Glutamatergic neuron (in vitro differentiated cells): ENCODE data around the gene PRKD2. TPM values are rescaled to one million over a fixed set of nuclear protein-coding genes. Genes with fewer than 3 reads are reported as not detected.

Experiments used
- DNase-seq: peaks from one replicate; pipeline ENCODE4 v3.0.0; 2022
- H3K27ac Mint-ChIP-seq: one replicate; pipeline ENCODE4 v1.8.0; 2020; ENCODE audit warnings: mild to moderate bottlenecking, mixed read lengths, inconsistent platforms; ENCODE audit not compliant: unreplicated experiment
- H3K27me3 Mint-ChIP-seq: one replicate; pipeline ENCODE4 v1.8.0; 2020; ENCODE audit warnings: mild to moderate bottlenecking, moderate library complexity, mixed read lengths, inconsistent platforms; ENCODE audit not compliant: unreplicated experiment
- H3K36me3 Mint-ChIP-seq: one replicate; pipeline ENCODE4 v1.8.0; 2020; ENCODE audit warnings: mild to moderate bottlenecking, mixed read lengths, inconsistent platforms; ENCODE audit not compliant: unreplicated experiment
- H3K4me1 Mint-ChIP-seq: one replicate; pipeline ENCODE4 v1.8.0; 2020; ENCODE audit warnings: mild to moderate bottlenecking, low read depth, mixed read lengths, inconsistent platforms; ENCODE audit not compliant: unreplicated experiment
- H3K4me3 Mint-ChIP-seq: one replicate; pipeline ENCODE4 v1.8.0; 2020; ENCODE audit warnings: mild to moderate bottlenecking, mixed read lengths, inconsistent platforms; ENCODE audit not compliant: unreplicated experiment
- H3K9me3 Mint-ChIP-seq: one replicate; pipeline ENCODE4 v1.8.0; 2020; ENCODE audit warnings: mild to moderate bottlenecking, moderate library complexity, mixed read lengths, inconsistent platforms; ENCODE audit not compliant: unreplicated experiment
- total RNA-seq: library from RNA; stranded (reverse); fragmentation: NEBNext Ultra II Directional; extraction: Animal tissue kit (Norgen Biotek cat#: 25700); gene quantifications from one replicate; pipeline ENCODE4 v1.2.1, GENCODE V29; 2021; ENCODE audit not compliant: unreplicated experiment
- TF ChIP-seq, protein P1 (sequence below): fragments of 200-600 bp; sonication (generic); IDR thresholded peaks from one replicate; pipeline ENCODE4 v1.5.0; 2021; ENCODE audit not compliant: partially characterized antibody, unreplicated experiment

The PRKD2 gene
- total RNA-seq, 1 donor from 2014 or later, result 54.7 TPM

DNA sequence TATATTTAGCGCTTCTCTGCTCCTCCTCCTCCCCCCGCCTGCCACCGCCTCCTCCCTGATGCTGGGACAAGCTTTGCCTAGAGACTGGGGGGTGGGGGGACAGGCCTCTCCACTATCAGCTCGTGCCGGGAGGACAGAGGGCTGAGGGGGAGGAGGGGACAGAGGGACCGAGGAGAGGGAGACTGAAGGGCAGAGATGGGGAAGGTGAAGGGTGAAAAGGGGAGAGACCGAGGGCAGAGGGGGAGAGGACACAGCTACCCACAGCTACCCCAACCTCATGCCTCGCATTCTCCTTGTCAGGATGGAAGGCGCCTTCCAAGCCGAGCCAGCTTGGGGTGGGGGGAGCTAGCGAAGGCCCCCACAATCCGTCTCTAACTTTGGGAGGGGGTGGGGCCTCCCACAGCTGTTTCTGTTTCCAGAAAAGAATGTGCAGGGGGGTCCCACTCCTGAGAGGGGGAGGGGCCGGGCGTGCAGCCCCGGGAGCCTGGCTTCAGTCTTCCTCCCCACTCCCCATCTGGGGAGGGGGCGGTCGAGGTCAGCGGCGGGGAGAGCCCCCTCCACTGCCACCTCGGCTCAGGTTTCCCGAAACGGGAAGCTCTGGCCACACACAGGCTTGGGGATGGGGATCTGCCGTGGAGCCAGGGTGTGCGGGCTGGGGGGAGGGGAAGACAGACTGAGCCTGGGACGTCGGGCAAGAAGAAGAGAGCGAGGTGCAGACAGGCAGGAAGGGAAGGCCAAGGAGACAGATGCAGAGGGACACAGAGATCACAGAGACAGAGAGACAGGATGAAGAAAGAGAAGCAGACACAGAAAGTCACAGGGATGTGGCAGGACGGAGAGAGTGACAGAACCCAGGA is 57.5 kb downstream of the PRKD2 start:
- TF ChIP-seq, protein P1, sequence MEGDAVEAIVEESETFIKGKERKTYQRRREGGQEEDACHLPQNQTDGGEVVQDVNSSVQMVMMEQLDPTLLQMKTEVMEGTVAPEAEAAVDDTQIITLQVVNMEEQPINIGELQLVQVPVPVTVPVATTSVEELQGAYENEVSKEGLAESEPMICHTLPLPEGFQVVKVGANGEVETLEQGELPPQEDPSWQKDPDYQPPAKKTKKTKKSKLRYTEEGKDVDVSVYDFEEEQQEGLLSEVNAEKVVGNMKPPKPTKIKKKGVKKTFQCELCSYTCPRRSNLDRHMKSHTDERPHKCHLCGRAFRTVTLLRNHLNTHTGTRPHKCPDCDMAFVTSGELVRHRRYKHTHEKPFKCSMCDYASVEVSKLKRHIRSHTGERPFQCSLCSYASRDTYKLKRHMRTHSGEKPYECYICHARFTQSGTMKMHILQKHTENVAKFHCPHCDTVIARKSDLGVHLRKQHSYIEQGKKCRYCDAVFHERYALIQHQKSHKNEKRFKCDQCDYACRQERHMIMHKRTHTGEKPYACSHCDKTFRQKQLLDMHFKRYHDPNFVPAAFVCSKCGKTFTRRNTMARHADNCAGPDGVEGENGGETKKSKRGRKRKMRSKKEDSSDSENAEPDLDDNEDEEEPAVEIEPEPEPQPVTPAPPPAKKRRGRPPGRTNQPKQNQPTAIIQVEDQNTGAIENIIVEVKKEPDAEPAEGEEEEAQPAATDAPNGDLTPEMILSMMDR, result no peak
- H3K4me3 Mint-ChIP-seq, result peak overlapping the region; percentile 99
- H3K9me3 Mint-ChIP-seq, result peaks cover 2% of the 10 kb centered on the region
- peak overlapping the region; percentile 75 for H3K27ac Mint-ChIP-seq
- H3K27me3 Mint-ChIP-seq, result no peaks in the 10 kb centered on the region
- peaks cover 4% of the 10 kb centered on the region for H3K36me3 Mint-ChIP-seq
- peaks cover 7% of the 10 kb centered on the region for H3K4me1 Mint-ChIP-seq
- DNase-seq, result peak; percentile 70

DNA sequence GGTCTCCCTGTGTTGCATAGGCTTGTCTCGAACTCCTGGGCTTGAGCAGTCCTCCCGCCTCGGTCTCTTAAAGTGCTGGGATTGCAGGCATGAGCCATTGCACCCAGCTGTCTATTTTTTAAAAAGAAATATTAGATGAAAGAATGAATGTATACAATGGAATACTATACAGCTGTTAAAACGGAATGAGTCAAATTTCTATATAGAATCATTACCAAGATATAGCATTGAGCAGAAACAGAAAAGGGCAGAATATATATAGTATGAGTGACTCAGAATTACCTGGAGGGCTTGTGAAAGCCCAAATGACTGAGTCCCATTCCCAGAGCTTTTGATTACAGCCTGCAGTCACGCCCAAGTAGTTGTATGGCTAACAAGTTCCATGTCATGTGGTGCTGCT is 60.4 kb downstream of the PRKD2 start:
- Mint-ChIP-seq H3K4me1 (peaks cover 4% of the 10 kb centered on the region), H3K36me3 (peaks cover 4% of the 10 kb centered on the region), H3K27me3 (peaks cover 2% of the 10 kb centered on the region), H3K4me3 (no peak overlapping the region), H3K27ac (no peak overlapping the region), H3K9me3 (peaks cover 2% of the 10 kb centered on the region)
- TF ChIP-seq, protein P1, result no peak
- no peak for DNase-seq

DNA sequence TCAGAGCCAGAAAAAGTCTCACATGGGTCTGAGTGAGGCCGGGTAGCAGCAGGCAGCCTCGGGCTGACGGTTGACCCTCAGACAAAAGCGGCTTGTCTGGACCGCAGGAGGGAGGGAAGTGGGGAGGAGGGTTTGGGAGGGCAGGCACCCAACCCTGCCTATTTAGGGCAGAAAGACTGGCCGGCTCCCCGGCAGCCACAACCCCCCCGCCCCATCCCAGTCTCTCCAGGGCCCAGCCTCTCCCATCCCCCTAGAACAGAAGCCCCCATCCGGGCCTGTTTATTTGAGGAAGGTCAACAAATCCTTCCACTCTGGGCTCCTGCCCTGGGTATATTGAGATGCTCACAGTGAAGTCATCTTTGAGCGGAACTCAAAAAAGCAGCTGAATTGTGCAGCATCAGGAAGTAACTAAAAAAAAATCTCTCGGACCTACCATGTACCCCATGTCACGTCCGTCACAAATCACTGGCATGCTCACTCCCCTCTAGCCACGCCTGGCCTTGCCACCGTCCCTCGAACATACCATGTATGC is 62.2 kb downstream of the PRKD2 start:
- Mint-ChIP-seq H3K4me3 (peak overlapping the region; percentile 44), H3K4me1 (peaks cover 3% of the 10 kb centered on the region), H3K27ac (peak overlapping the region; percentile 31), H3K9me3 (peaks cover 4% of the 10 kb centered on the region), H3K36me3 (peaks cover 11% of the 10 kb centered on the region), H3K27me3 (peaks cover 8% of the 10 kb centered on the region)
- no peak for DNase-seq
- TF ChIP-seq, protein P1, result no peak

DNA sequence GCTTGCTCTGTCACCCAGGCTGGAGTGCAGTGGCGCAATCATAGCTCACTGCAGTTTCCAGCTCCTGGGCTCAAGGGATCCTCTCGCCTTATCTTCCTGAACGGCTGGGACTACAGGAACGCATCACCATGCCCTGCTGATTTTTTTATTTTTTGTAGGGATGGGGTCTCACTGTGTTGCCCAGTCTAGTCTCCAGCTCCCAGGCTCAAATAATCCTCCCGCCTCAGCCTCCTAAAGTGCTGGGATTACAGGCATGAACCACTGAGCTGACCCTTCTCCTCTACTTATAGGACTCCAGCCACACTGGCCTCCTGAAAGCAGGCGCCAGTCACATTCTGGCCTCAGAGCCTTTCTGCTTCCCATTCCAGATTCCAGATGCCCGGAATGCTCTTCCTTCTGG is 66.5 kb downstream of the PRKD2 start:
- H3K27me3 Mint-ChIP-seq, result peaks cover 20% of the 10 kb centered on the region

More for the DNA sequence above, 66.5 kb downstream of the PRKD2 start:
- TF ChIP-seq, protein P1, result no peak
- H3K9me3 Mint-ChIP-seq, result peaks cover 8% of the 10 kb centered on the region
- peaks cover 3% of the 10 kb centered on the region for H3K4me1 Mint-ChIP-seq
- no peak for DNase-seq
- H3K27ac Mint-ChIP-seq, result no peak overlapping the region
- H3K4me3 Mint-ChIP-seq, result peak overlapping the region; percentile 68
- H3K36me3 Mint-ChIP-seq, result peaks cover 28% of the 10 kb centered on the region
